Activated CD4-positive, alpha-beta T cell treated with anti-CD3 and anti-CD28 coated beads, Interleukin-2, Interleukin-6, amounts not matched to agents 100 ng/mL and 50 ng/mL, durations not matched to agents 16 hours and 8 hours (primary cell): ENCODE data around the gene CHPF.

Source experiments
- DNase-seq: peaks from one replicate; pipeline ENCODE4 v3.0.0-alpha.2; 2020

The CHPF gene

DNA sequence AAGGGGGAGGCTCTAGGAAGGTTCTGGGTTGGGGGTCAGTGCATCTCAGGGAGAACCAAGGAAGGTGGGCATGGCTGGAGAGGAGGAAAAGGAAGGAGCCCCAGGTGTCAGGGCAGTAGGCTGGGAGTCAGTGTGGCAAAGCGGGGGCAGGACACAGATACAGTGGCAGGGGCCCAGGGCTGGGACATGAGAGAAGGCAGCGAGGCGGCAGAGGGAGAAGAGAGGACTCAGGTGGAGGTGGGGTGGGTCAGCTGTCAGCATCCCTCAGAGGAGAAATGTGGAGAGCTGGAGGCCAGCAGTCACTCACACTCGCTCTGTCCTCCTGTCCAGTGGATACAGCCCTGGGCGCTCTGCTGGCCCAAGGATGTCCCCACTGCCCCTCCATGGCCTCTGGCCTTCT lies 50.5 kb downstream of the CHPF start:
- DNase-seq: no peak

DNA sequence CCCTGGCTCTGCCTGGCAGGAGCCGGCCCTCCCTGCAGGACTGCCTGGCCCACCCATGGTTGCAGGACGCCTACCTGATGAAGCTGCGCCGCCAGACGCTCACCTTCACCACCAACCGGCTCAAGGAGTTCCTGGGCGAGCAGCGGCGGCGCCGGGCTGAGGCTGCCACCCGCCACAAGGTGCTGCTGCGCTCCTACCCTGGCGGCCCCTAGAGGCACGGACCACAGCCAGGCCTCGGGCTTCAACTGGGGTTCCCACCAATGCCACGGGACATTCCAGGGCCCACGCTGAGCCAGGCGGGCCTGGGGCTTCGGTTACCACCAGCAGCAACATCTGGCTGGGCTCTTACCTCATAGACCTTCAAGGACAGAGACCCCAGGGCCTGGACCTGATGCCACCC lies 51.0 kb downstream of the CHPF start:
- no peak for DNase-seq

DNA sequence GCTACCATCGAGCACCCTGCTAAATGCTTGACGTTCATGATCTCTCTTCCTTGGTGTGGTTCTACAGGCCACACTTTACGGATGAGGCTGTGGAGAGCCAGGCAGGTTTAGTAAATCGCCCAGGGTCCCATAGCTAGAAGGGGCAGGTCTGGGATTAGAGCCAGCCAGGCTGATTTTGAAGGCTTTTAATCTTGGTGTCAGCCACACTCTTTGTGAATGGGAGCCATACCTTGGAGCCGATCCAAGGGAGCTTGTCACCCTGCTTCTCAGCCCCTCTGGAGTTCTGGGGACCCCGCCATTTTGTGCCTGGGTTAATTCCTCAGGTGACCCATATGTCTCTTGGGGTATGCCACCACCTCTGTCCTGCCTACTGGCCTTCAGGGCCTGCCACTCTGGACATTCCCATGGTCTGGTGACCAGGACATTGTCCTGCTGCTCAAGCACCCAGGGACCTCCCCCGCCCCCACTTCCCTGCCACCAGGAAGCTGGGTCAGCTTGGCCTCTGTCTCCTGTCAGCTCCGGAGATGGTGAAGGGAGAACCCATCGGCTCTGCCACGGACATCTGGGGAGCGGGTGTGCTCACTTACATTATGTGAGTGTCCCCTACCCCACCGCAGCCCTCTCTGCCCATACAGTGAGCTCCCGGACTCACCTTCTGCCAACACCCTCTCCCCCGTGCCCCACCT lies 52.2 kb downstream of the CHPF start:
- no peak for DNase-seq

DNA sequence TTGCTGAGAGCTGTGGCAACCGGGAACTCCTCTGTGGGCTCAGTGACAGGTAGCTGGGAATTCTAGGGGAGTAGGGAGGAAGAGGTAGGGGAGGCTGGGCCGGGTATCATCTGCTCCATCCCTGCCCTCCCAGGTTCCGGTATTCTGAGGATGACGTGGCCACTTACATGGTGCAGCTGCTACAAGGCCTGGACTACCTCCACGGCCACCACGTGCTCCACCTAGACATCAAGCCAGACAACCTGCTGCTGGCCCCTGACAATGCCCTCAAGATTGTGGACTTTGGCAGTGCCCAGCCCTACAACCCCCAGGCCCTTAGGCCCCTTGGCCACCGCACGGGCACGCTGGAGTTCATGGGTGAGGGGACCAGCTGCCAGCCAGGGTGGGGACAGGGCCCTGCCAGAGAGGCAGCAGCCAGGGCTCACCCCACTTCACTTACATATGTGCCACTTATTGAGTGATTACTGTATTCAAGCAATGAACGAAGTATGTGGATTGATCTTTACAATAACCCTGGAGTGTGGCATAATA lies 52.9 kb downstream of the CHPF start:
- DNase-seq: no peak

DNA sequence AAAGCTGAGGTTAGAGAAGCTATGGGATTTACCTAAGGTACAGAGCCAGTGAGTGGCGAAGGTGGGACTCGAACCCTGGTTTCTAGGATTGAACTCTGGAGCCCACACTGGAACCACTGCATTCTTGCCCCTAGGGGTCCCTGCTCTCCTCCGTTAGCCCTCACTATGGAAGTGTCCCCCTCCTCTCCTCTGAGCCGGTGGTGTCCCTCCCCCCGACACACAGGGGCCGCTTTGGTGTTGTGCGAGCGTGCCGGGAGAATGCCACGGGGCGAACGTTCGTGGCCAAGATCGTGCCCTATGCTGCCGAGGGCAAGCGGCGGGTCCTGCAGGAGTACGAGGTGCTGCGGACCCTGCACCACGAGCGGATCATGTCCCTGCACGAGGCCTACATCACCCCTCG lies 53.4 kb downstream of the CHPF start:
- no peak for DNase-seq

DNA sequence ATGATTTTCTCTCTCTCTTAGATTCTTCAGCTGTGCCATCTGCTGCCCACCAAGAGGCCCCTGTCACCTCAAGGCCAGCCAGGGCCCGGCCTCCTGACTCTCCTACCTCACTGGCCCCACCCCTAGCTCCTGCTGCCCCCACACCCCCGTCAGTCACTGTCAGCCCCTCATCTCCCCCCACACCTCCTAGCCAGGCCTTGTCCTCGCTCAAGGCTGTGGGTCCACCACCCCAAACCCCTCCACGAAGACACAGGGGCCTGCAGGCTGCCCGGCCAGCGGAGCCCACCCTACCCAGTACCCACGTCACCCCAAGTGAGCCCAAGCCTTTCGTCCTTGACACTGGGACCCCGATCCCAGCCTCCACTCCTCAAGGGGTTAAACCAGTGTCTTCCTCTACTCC lies 54.3 kb downstream of the CHPF start:
- no peak for DNase-seq
